GM18907 (cell line): ENCODE measurements around the gene ACLY.
"Not testable (repeated sequence)": the region's sequence is repeated elsewhere in the genome, so short reads cannot be mapped to it uniquely, and the experiment has no call there.

Source experiments
- ATAC-seq: cut with Tn5 transposase; IDR thresholded peaks from one replicate; pipeline ENCODE4 v1.9.1; 2021; ENCODE audit warnings: mild to moderate bottlenecking, moderate library complexity; ENCODE audit not compliant: unreplicated experiment

ACLY gene

GRCh38 chr17:41873559-41874292 is 45.0 kb downstream of the ACLY start:
- ATAC-seq, result no peak

GRCh38 chr17:41871789-41872188 is 47.0 kb downstream of the ACLY start:
- ATAC-seq, result no peak

GRCh38 chr17:41870627-41871026 is 48.1 kb downstream of the ACLY start:
- ATAC-seq, result no peak

GRCh38 chr17:41870097-41870496 is 48.7 kb downstream of the ACLY start:
- ATAC-seq, result no peak

- no peak for ATAC-seq
Measured at GRCh38 chr17:41869426-41869825, 49.3 kb downstream of the ACLY start.

- ATAC-seq, result no peak
Measured at GRCh38 chr17:41868568-41868967, 50.2 kb downstream of the ACLY start.

GRCh38 chr17:41865596-41865893 is 53.2 kb downstream of the ACLY start:
- no peak for ATAC-seq

- peak; percentile 82 for ATAC-seq
Measured at GRCh38 chr17:41864836-41865595, 53.7 kb downstream of the ACLY start, which contains the start of gene KLHL11. KLHL11 (minus strand) TSS chr17:41865423; CDS start chr17:41865370, 53 bp downstream.

- no peak for ATAC-seq
Measured at GRCh38 chr17:41864498-41864835, 54.3 kb downstream of the ACLY start.

- ATAC-seq, result no peak
Measured at GRCh38 chr17:41863074-41863848, 55.5 kb downstream of the ACLY start.

GRCh38 chr17:41860254-41860931 is 58.4 kb downstream of the ACLY start:
- ATAC-seq, result no peak

GRCh38 chr17:41851382-41851781 is 67.4 kb downstream of the ACLY start:
- ATAC-seq, result not testable (repeated sequence)

GRCh38 chr17:41849251-41849990 is 69.3 kb downstream of the ACLY start:
- no peak for ATAC-seq

GRCh38 chr17:41848788-41849187 is 70.0 kb downstream of the ACLY start:
- ATAC-seq, result no peak

- ATAC-seq, result no peak
Measured at GRCh38 chr17:41844971-41845370, 73.8 kb downstream of the ACLY start.

- not testable (repeated sequence) for ATAC-seq
Measured at GRCh38 chr17:41840781-41841180, 78.0 kb downstream of the ACLY start.

GRCh38 chr17:41839448-41839847 is 79.3 kb downstream of the ACLY start:
- not testable (repeated sequence) for ATAC-seq

- ATAC-seq, result no peak
Measured at GRCh38 chr17:41837761-41838538, 80.8 kb downstream of the ACLY start, which contains the start of gene KLHL10. KLHL10 (plus strand) TSS chr17:41837825; CDS start chr17:41837933, 108 bp downstream.

- ATAC-seq, result no peak
Measured at GRCh38 chr17:41836550-41837196, 82.1 kb downstream of the ACLY start.
